Astrocyte (in vitro differentiated cells and primary cell): ENCODE data around the gene GIMAP6.

Experiments
- CTCF ChIP-seq: IDR thresholded peaks from 2 replicates; pipeline ENCODE4 v1.5.1; 2011; ENCODE audit warnings: low read depth, mild to moderate bottlenecking, inconsistent platforms, low read length, moderate library complexity; ENCODE audit not compliant: insufficient read depth
- EZH2 ChIP-seq: IDR thresholded peaks from 2 replicates; pipeline ENCODE4 v1.6.1; 2012; ENCODE audit warnings: mild to moderate bottlenecking, low read length, inconsistent platforms; ENCODE audit not compliant: insufficient read depth

GRCh38 chr7:150620617-150621371, 11.4 kb downstream of the GIMAP6 start:
- TF ChIP-seq EZH2 (no peak), CTCF (no peak)
